Loucy (cell line): Measurements from ENCODE around the gene FUT7.

ENCODE experiments used
- EZH2phosphoT487 ChIP-seq: fragments of 200-600 bp; IDR thresholded peaks from 2 replicates; pipeline ENCODE4 v1.6.1; 2018; ENCODE audit warnings: antibody characterized with exemption, mild to moderate bottlenecking, moderate library complexity, borderline replicate concordance
- TF ChIP-seq, protein P1 (sequence below): fragments of 200-600 bp; sonication (generic); conservative IDR thresholded peaks from 2 replicates; pipeline ENCODE4 v1.5.1; 2014; ENCODE audit warnings: mild to moderate bottlenecking, antibody characterized with exemption, low read length

DNA sequence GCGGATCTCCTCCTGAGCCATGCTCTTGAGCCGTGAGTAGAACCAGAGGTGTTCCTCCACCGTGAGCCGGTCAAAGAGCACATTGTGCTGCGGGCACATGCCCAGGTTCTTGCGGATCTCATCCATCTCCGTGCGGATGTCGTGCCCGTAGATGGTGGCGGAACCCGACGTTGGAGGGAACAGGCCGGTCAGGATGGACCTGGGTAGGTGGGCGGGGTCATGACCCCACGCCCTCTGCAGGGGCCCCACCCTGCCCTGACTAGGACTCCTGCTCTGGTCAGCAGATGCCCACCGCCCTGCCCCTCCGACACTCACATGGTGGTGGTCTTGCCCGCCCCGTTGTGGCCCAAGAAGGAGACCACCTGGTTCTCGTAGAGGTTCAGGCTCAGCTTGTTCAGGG is 15.9 kb downstream of the FUT7 start:
- TF ChIP-seq, protein P1, sequence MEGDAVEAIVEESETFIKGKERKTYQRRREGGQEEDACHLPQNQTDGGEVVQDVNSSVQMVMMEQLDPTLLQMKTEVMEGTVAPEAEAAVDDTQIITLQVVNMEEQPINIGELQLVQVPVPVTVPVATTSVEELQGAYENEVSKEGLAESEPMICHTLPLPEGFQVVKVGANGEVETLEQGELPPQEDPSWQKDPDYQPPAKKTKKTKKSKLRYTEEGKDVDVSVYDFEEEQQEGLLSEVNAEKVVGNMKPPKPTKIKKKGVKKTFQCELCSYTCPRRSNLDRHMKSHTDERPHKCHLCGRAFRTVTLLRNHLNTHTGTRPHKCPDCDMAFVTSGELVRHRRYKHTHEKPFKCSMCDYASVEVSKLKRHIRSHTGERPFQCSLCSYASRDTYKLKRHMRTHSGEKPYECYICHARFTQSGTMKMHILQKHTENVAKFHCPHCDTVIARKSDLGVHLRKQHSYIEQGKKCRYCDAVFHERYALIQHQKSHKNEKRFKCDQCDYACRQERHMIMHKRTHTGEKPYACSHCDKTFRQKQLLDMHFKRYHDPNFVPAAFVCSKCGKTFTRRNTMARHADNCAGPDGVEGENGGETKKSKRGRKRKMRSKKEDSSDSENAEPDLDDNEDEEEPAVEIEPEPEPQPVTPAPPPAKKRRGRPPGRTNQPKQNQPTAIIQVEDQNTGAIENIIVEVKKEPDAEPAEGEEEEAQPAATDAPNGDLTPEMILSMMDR, result no peak
- TF ChIP-seq EZH2phosphoT487, result no peak
